ENCODE data around the gene PANK1. TPM values are rescaled to one million over a fixed set of nuclear protein-coding genes. Genes with fewer than 3 reads are reported as not detected.

PANK1 gene
- total RNA-seq, 4 donors from 2014 or later: under 0.01 to 25.9 (median 2.6) TPM

- Histone ChIP-seq H3K9me3 (no peaks in the 10 kb centered on the region), H3K27ac (no peak overlapping the region), H3K4me3 (no peak overlapping the region), H3K36me3 (no peaks in the 10 kb centered on the region), H3K27me3 (no peaks in the 10 kb centered on the region), H3K4me1 (peaks cover 0 to 6% of the 10 kb centered on the region in 2 donors)
- DNase-seq: no peak
- intact Hi-C loops (cut with DNase I; ENCODE audit: low total_unique reads): no loop called here
- no peak for TF ChIP-seq CTCF (IDR thresholded peaks at IDR 0.05)
- TF ChIP-seq POLR2A (IDR thresholded peaks at IDR 0.05): no peak
Observed at GRCh38 chr10:89640241-89640640, 4.8 kb downstream of the PANK1 start.

- no peaks in the 10 kb centered on the region for H3K9me3 ChIP-seq
- no peaks in the 10 kb centered on the region for H3K27me3 ChIP-seq
- no peak for DNase-seq
- no peak overlapping the region for H3K27ac ChIP-seq
- no peaks in the 10 kb centered on the region for H3K36me3 ChIP-seq
- H3K4me1 ChIP-seq: peaks cover 0 to 6% of the 10 kb centered on the region in 2 donors
- no peak overlapping the region for H3K4me3 ChIP-seq
- intact Hi-C loops (cut with DNase I; ENCODE audit: low total_unique reads): no loop called here
- no peak for TF ChIP-seq POLR2A (IDR thresholded peaks at IDR 0.05)
- no peak for TF ChIP-seq CTCF (IDR thresholded peaks at IDR 0.05)
Observed at GRCh38 chr10:89639326-89639725, 5.7 kb downstream of the PANK1 start.

GRCh38 chr10:89637113-89637512 lies 7.9 kb downstream of the PANK1 start:
- no peak for DNase-seq
- no peaks in the 10 kb centered on the region for H3K27me3 ChIP-seq
- no peaks in the 10 kb centered on the region for H3K4me1 ChIP-seq
- H3K36me3 ChIP-seq: no peaks in the 10 kb centered on the region
- H3K4me3 ChIP-seq: no peak overlapping the region
- H3K9me3 ChIP-seq: no peaks in the 10 kb centered on the region
- no peak overlapping the region for H3K27ac ChIP-seq
- intact Hi-C loops (cut with DNase I; ENCODE audit: low total_unique reads): no loop called here
- TF ChIP-seq CTCF (IDR thresholded peaks at IDR 0.05): no peak
- TF ChIP-seq POLR2A (IDR thresholded peaks at IDR 0.05): no peak

GRCh38 chr10:89634637-89635036 lies 10.4 kb downstream of the PANK1 start:
- Histone ChIP-seq H3K4me1 (no peaks in the 10 kb centered on the region), H3K27ac (no peak overlapping the region)
- TF ChIP-seq POLR2A (IDR thresholded peaks at IDR 0.05) (no peak), CTCF (IDR thresholded peaks at IDR 0.05) (no peak)

GRCh38 chr10:89633484-89633883 lies 11.6 kb downstream of the PANK1 start:
- Histone ChIP-seq H3K27ac (no peak overlapping the region), H3K27me3 (no peaks in the 10 kb centered on the region), H3K9me3 (no peaks in the 10 kb centered on the region), H3K4me3 (no peak overlapping the region), H3K4me1 (no peaks in the 10 kb centered on the region), H3K36me3 (no peaks in the 10 kb centered on the region)
- TF ChIP-seq CTCF (IDR thresholded peaks at IDR 0.05): no peak
- TF ChIP-seq POLR2A (IDR thresholded peaks at IDR 0.05): no peak
- intact Hi-C loops (cut with DNase I; ENCODE audit: low total_unique reads): no loop called here
- no peak for DNase-seq

More at GRCh38 chr10:89634637-89635036, 10.4 kb downstream of the PANK1 start:
- no peak for DNase-seq
- Histone ChIP-seq H3K4me3 (no peak overlapping the region), H3K9me3 (no peaks in the 10 kb centered on the region), H3K27me3 (no peaks in the 10 kb centered on the region), H3K36me3 (no peaks in the 10 kb centered on the region)
- intact Hi-C loops (cut with DNase I; ENCODE audit: low total_unique reads): no loop called here

All from uterus (tissue), 4 donors.